HG03378 (cell line): ENCODE measurements around the gene ANXA3.
"Not testable (repeated sequence)": the region's sequence is repeated elsewhere in the genome, so short reads cannot be mapped to it uniquely, and the experiment has no call there.

ENCODE experiments used
- ATAC-seq: cut with Tn5 transposase; IDR thresholded peaks from one replicate; pipeline ENCODE4 v1.9.1; 2021; ENCODE audit warnings: mild to moderate bottlenecking, moderate library complexity; ENCODE audit not compliant: unreplicated experiment

ANXA3 gene

DNA sequence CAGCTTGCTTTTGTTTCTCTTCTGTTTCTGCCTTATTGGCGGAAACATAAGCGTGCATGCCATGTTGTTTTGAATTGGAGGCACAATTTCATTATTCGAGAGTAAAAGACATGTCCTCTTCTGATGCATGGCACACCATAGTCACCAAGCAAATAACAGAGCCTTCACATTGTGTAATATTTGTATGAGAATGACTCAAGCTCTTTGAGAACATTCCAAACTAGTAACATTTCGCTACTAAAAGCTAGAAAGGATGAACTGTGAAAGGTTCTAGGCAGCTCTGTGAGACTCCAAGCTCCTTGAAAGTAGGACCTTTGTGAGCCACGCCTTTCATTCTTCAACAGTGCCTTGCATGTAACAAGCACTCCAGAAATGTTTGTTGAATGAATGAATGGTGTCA, 9.2 kb upstream of the ANXA3 start:
- no peak for ATAC-seq

DNA sequence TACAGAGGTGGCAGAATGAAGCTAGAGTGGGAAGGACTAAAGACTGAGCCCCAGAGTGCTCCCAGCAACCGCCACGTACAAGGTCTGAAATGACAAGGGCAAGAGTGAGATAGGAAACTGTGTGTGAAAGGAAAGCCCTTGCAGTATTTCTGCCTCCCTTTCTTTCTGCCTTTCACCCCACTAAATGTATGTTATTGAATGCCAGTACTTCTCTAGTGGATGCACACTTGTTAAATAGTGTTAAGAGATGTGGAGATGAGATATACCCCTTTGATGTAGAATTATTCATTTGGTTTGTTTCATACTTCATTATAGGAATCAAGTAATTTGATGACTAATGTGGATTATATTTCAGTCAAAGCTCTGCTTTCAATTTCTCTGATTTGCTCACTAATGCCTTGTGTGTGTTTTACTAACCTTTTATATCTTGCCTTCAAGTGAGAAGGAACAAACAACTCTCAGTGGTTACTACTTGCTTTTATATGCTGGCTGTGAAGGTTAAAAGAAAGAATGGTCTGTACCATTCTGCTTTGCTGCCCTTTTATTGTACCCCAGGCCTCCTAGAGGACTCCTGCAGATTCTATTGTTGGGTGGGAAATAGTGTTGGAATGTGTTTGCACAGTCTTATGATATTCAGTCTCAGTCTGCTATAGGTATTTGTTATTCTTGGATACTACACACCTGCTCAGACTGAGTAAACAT, 8.0 kb upstream of the ANXA3 start:
- no peak for ATAC-seq

GRCh38 chr4:78544678-78545077, 6.9 kb upstream of the ANXA3 start:
- no peak for ATAC-seq

- ATAC-seq, result no peak
Observed at GRCh38 chr4:78545275-78546246, 6.0 kb upstream of the ANXA3 start.

- ATAC-seq, result not testable (repeated sequence)
Observed at GRCh38 chr4:78547899-78548298, 3.7 kb upstream of the ANXA3 start.

DNA sequence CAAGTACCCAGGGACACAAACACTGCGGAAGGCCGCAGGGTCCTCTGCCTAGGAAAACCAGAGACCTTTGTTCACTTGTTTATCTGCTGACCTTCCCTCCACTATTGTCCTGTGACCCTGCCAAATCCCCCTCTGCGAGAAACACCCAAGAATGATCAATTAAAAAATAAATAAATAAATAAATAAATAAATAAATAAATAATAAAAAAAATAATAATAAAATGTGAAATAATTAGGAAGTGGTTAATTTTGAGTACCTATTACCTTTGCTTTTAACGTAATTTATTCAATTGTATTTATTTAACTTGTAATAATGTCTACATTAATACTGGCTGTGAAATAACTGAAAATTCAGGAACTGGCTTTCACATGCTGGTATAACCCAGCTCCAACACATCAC, 2.7 kb upstream of the ANXA3 start:
- ATAC-seq, result not testable (repeated sequence)

DNA sequence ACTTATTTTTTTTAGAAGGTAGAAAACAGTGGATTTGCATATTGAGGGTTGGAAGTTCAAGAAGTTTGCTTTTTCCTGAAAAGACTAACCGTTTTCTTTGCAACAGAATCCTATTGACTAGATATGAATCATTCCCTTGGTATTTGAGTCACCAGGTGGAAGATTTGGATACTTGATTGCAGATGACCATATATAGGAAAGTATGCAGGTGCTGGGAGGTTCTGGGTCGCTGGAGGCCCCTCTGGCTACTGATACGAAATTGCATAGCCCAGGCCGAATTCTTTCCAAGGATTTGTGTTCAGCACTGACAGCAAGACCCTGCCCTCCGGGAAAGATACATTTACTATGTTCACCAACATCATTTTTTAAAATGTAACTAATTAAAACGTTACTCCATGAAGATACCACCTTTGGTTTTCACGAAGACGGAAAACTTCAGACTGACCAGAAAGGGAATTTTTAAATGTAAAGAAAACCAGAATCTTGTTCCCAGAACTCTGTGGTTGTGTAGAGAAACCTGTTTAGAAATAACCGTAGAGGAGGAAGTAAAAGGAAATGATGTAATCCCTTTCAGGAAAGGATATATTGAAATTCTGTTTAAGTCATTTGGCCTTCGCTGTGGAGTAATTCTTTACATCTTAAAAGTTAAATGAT, 946 bp downstream of the ANXA3 start:
- ATAC-seq, result no peak

GRCh38 chr4:78553043-78553396, 1.4 kb downstream of the ANXA3 start:
- no peak for ATAC-seq

DNA sequence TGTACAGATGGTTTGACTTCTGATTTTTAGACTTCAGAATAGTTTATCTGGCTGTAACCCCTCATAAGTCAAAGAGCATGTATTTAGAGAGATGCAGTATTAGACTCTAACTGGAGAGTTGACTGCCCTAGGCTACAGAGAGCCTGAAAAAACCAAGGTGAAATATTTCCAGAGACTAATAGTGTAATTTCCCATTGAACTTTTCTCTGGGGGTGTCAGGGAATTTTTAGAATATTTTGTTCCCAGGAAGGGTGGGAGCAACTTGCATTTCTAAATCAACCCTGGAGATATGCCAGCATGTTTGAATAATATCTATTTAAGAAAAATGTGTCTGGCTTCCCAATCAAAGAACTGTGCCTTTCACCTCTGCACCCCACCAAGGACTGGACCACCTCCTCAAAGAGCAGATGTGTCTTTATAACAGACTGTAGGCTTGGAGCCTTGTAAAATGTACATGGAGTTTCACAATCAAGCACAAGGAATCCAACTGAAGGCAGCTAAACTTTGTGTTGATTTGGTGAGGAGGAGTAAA, 2.0 kb downstream of the ANXA3 start:
- ATAC-seq, result no peak

DNA sequence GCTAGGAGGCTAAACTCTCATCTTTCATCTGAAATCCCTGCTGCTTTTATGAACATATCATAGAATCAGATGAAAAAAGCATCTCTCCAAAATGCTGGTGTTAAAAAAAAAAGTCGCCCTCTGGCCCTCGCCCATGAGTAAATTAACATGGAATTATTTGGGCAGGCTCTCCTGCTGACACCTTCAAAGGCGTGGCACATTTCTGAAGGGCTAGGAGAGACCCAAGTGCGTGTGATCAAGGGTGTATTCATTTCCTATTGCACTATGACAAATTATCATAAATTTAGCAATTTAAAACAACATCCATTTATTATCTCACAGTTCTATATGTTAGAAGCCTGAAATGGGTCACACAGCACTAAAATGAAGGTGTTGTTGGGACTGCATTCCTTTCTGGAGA, 5.1 kb downstream of the ANXA3 start:
- ATAC-seq, result no peak

- ATAC-seq, result no peak
Observed at GRCh38 chr4:78557841-78558240, 6.3 kb downstream of the ANXA3 start.

DNA sequence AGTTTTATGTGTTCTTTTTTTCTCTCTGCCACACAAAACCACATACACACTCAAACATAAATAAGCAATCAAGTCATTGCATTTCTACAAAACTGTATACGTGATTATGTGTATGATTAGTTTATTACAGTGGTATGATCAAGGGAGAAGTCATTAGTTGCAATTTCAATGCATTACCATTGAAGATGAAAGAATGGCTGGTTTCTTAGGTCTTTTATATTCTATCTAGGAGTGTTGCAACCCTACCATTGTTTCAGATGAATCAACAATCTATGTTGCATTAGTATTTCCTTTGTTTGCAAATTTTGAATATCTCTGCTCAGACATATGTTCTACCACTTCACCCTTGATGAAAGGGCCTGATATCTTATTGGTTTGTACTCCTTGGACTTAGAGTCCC, 6.8 kb downstream of the ANXA3 start:
- no peak for ATAC-seq

DNA sequence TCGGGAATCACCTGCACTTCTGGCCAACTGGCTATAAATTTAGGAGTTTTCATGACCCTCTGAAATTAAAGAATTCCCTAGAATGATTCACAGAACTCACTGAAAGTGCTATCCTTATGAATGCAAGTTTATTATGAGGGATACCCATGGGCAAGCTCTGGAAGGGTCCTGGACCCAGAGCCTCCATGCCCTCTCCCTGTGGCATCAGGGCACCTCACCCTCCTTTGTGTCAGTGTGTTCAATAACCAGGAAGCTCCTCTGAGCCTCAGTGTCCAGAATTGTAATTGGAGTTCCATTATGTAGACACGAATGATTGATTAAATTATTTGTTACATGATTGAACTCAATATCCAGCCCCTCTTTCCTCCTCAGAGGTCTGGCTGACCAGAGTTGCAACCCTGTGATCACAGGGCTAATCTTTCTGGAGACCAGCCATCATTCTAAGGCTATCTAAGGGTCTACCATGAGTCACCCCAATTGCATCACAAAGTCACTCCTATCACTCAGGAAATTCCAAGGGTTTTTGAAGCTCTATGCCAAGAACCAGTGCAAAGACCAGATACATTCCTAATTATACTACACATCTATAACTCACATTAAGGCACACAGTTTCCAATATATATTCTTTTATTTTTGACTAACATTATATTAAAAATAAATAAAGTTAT, 8.9 kb downstream of the ANXA3 start:
- no peak for ATAC-seq

DNA sequence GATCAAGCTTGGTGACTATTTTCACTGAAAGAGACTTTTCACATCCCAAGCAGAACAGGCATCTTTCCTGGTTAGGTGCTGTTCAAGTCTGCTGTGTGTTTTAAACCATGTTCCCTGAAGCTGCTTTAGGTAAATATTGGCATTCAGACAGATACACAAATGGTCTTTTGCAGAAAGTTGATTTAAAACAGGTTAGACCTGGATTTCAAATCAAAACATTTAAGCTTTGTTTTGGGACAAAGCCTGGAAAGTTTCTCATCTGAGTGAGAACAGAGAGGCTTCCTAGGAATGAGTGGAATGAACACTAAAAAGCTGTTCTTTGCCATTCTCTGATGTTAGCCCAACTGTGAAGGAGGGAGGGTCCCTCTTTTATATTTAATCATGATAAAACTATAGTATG, 10.1 kb downstream of the ANXA3 start:
- ATAC-seq, result no peak

DNA sequence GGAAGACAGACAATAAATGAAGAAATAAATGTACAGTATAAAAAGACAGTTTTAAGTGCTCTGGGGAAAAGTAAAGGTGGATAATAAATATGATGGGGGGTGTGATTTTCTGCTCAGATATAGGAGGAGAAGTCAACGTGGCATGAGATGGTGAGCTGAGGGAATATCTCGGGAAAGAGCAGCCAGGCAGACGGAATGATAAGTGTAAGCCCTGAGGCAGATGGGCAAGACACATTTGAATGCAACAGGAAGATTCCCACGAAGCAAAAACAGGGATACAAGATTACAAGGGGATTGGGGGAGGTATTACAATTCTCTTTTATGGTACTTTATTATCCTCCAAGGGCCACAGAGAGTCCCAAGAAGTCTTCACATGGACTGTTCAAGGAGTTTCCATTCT, 11.1 kb downstream of the ANXA3 start:
- no peak for ATAC-seq

DNA sequence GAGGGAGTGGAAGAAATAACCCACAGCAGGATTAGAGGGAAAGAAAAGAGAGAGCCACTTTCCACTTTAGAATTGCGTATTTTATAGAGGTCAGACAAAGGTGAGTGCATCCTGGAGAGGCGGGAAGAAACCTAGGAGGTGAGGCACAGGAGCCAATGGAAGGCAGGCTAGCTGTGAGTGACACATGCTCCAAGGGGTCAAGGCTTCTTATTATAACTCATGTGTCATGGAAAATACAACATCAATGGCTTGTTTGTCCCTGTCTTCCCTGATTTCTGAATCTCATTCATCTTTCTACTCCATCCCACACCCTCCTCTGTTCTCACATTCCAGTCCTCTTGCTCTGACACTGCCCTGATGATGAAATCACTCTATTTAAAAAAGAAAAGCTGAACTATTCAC, 14.4 kb downstream of the ANXA3 start:
- ATAC-seq, result no peak

DNA sequence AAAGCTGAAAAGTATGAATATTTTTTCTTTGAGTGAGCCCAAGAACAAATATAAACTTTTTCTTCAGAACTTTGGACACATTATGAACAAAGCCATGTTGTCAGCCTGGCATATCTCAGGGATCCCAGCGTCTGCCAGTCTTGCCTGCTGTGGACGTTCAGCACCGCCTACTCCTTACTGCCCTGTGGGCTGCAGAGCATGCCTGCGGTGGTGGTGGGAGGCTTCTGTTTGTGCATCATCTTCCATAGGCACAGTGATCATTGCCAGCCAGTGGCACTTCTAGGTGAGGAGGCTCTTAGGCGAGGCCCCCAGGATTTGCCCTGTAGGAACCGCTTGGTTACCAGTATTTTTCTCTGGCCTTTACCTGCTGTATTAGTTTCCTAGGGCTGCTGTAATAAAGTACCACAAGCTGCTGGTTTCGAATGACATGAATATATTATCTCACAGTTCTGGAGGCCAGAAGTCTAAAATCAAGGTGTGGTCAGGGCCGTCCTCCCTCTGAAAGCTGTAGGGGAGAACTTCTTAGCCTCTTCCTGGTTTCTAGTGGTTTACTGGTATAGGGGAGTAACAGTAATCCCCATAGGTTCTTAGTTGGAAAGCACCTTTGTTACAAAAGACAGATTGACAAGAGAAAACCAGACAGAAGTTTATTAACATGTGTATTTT, 15.4 kb downstream of the ANXA3 start:
- ATAC-seq, result peak; percentile 80

DNA sequence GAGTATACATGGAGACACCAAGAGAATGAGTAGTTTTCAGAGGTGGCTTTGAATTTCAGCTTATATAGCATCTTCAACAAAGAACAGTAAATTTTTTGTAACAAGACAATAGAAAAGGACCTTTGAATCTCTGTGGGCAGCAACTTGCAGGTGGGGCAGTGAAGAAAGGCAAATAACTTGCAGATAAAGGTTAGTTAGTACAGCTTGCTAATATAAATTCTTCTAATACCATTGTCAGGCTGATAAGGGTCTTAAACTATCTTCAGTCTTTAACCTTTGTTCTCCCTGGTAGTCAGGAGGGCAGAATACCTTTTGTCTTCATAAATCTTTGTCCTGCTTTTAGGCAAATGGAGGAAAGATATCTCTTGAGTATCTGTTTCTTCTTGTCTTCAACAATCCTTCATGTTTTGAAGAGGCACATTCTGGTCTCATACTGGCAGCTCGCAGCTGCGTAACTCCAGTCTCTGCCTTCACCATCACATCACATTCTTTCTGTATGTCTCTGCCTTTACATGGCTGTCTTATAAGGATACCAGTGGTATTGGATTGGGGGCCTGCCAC, 16.0 kb downstream of the ANXA3 start:
- ATAC-seq, result no peak

GRCh38 chr4:78568640-78569305, 17.2 kb downstream of the ANXA3 start:
- ATAC-seq, result peak; percentile 81
